HG02759 (cell line): Measurements from ENCODE around the gene CHD6.
A peak's percentile ranks its signal among the peaks of the same experiment; 100 is the strongest.

Source experiments
- ATAC-seq: cut with Tn5 transposase; IDR thresholded peaks from one replicate; pipeline ENCODE4 v1.9.1; 2021; ENCODE audit warnings: mild to moderate bottlenecking, moderate library complexity; ENCODE audit not compliant: unreplicated experiment

Gene CHD6

GRCh38 chr20:41433203-41433602, 185.0 kb downstream of the CHD6 start:
- no peak for ATAC-seq

- ATAC-seq = no peak
Observed at GRCh38 chr20:41432746-41433145, 185.4 kb downstream of the CHD6 start.

GRCh38 chr20:41428285-41428684, 189.9 kb downstream of the CHD6 start:
- no peak for ATAC-seq

- ATAC-seq = no peak
Observed at GRCh38 chr20:41427833-41428232, 190.3 kb downstream of the CHD6 start.

- ATAC-seq = no peak
Observed at GRCh38 chr20:41426976-41427375, 191.2 kb downstream of the CHD6 start.

- ATAC-seq = no peak
Observed at GRCh38 chr20:41426086-41426830, 191.9 kb downstream of the CHD6 start.

GRCh38 chr20:41425180-41425884, 192.8 kb downstream of the CHD6 start:
- no peak for ATAC-seq

GRCh38 chr20:41424546-41424945, 193.6 kb downstream of the CHD6 start:
- ATAC-seq = no peak

- ATAC-seq = no peak
Observed at GRCh38 chr20:41424011-41424410, 194.2 kb downstream of the CHD6 start.

GRCh38 chr20:41422953-41423352, 195.2 kb downstream of the CHD6 start:
- ATAC-seq = no peak

GRCh38 chr20:41418739-41419293, 199.4 kb downstream of the CHD6 start:
- no peak for ATAC-seq

GRCh38 chr20:41418031-41418430, 200.1 kb downstream of the CHD6 start:
- no peak for ATAC-seq

GRCh38 chr20:41415191-41415590, 203.0 kb downstream of the CHD6 start:
- ATAC-seq = no peak

GRCh38 chr20:41413169-41413568, 205.0 kb downstream of the CHD6 start:
- no peak for ATAC-seq

- no peak for ATAC-seq
Observed at GRCh38 chr20:41412324-41413120, 205.7 kb downstream of the CHD6 start.

- ATAC-seq = no peak
Observed at GRCh38 chr20:41411391-41411847, 206.8 kb downstream of the CHD6 start.

GRCh38 chr20:41408986-41409385, 209.2 kb downstream of the CHD6 start:
- no peak for ATAC-seq

- ATAC-seq = peak; percentile 88
Observed at GRCh38 chr20:41408156-41408794, 209.9 kb downstream of the CHD6 start.

GRCh38 chr20:41407607-41408006, 210.6 kb downstream of the CHD6 start:
- ATAC-seq = no peak

GRCh38 chr20:41406896-41407444, 211.2 kb downstream of the CHD6 start:
- no peak for ATAC-seq
